Endothelial cell of umbilical vein (primary cell): Measurements from ENCODE around the gene UBE2L6.

Experiments used
- CTCF ChIP-seq, 2 donors: IDR thresholded peaks; 1 replicate in 1 of 2; 2 replicates in 1 of 2; pipeline ENCODE4 v1.5.1; 2011; ENCODE audit warnings: low read length in 2 of 2, mild to moderate bottlenecking in 2 of 2, moderate library complexity in 2 of 2, control low read depth in 1 of 2, inconsistent platforms in 1 of 2, low read depth in 1 of 2; ENCODE audit not compliant: insufficient read depth in 1 of 2; ENCODE audit errors: extremely low read depth in 1 of 2
- EZH2 ChIP-seq: IDR thresholded peaks from 2 replicates; pipeline ENCODE4 v1.6.1; 2012; ENCODE audit warnings: borderline replicate concordance, low read depth, mild to moderate bottlenecking, moderate library complexity, low read length, inconsistent platforms; ENCODE audit not compliant: severe bottlenecking
- FOS ChIP-seq: IDR thresholded peaks from 2 replicates; pipeline ENCODE4 v1.6.1; 2011; ENCODE audit warnings: mild to moderate bottlenecking, low read length, moderate library complexity, borderline replicate concordance; ENCODE audit not compliant: insufficient read depth
- MAX ChIP-seq: IDR thresholded peaks from 2 replicates; pipeline ENCODE4 v1.6.1; 2011; ENCODE audit not compliant: insufficient read depth, insufficient read length
- MYC ChIP-seq: IDR thresholded peaks from one replicate; pipeline ENCODE4 v1.6.1; 2011; ENCODE audit warnings: mild to moderate bottlenecking, low read depth, low read length
- POLR2A ChIP-seq: IDR thresholded peaks from 2 replicates; pipeline ENCODE4 v1.6.1; 2012; ENCODE audit warnings: low read depth, mild to moderate bottlenecking, control low read depth, low read length

GRCh38 chr11:57610170-57610569 is 42.7 kb upstream of the UBE2L6 start:
- TF ChIP-seq CTCF (IDR thresholded peaks at IDR 0.05; ENCODE audit: extremely low read depth in 1 of 2, insufficient read depth in 1 of 2, low read depth in 1 of 2, low read length in 2 of 2) (no peak), EZH2 (no peak), FOS (no peak), POLR2A (no peak), MAX (no peak), MYC (no peak)
